ENCODE results near the gene ZNF74.
"Not testable (repeated sequence)": the region's sequence is repeated elsewhere in the genome, so short reads cannot be mapped to it uniquely, and the experiment has no call there.

ZNF74 gene

DNA sequence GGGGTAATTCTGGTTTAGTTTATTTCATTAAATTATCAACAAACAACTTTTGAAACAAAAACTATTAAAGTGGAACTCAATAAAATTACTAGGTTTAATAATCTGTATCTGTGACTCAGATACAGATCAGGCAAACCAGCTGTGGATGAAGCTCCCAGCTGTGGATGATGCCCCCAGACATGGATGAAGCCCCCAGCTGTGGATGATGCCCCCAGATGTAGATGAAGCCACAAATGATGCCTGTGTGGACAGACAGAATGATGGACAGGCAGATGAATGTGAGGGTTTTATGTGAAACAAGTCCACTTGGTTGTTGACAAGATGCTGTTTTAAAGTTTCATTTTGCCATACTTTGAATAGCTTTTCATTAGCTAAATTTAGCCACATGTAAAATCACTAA, 5.8 kb upstream of the ZNF74 start:
- TF ChIP-seq, protein P1, sequence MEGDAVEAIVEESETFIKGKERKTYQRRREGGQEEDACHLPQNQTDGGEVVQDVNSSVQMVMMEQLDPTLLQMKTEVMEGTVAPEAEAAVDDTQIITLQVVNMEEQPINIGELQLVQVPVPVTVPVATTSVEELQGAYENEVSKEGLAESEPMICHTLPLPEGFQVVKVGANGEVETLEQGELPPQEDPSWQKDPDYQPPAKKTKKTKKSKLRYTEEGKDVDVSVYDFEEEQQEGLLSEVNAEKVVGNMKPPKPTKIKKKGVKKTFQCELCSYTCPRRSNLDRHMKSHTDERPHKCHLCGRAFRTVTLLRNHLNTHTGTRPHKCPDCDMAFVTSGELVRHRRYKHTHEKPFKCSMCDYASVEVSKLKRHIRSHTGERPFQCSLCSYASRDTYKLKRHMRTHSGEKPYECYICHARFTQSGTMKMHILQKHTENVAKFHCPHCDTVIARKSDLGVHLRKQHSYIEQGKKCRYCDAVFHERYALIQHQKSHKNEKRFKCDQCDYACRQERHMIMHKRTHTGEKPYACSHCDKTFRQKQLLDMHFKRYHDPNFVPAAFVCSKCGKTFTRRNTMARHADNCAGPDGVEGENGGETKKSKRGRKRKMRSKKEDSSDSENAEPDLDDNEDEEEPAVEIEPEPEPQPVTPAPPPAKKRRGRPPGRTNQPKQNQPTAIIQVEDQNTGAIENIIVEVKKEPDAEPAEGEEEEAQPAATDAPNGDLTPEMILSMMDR (IDR thresholded peaks at IDR 0.05; ENCODE audit: low read depth, low read length), result no peak
- H3K9me3 ChIP-seq, result no peaks in the 10 kb centered on the region
- DNase-seq, result no peak
- no peak overlapping the region for H3K4me3 ChIP-seq (ENCODE audit: low read depth, low read length)
- H3K36me3 ChIP-seq, result no peaks in the 10 kb centered on the region
- H3K27me3 ChIP-seq, result no peaks in the 10 kb centered on the region; the same call in 1 of the 2 replicates
- H3K4me1 ChIP-seq, result no peaks in the 10 kb centered on the region

DNA sequence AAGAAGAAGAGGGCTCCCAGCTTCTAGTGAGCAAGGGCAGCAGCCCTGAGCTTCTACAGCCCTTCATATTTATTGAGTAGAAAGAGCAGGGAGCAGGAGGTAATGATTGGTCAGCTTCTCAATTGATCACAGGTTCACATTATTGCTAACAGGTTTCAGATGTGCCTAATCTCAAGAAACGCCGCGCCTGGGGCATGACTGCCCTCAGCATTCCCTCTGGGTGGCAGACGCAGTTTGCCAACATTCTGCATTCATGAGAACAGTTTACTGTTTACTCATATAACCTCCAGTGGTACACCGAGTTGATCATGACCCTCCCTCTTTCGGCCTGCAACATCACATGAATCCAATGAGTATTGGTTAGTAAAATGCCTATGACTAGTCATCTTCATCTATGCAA, 4.7 kb upstream of the ZNF74 start:
- Histone ChIP-seq H3K27me3 (no peaks in the 10 kb centered on the region; the same call in 1 of the 2 replicates), H3K36me3 (no peaks in the 10 kb centered on the region), H3K9me3 (no peaks in the 10 kb centered on the region), H3K4me3 (ENCODE audit: low read depth, low read length) (no peak overlapping the region), H3K4me1 (no peaks in the 10 kb centered on the region)
- TF ChIP-seq, protein P1 (IDR thresholded peaks at IDR 0.05; ENCODE audit: low read depth, low read length), result no peak
- no peak for DNase-seq

DNA sequence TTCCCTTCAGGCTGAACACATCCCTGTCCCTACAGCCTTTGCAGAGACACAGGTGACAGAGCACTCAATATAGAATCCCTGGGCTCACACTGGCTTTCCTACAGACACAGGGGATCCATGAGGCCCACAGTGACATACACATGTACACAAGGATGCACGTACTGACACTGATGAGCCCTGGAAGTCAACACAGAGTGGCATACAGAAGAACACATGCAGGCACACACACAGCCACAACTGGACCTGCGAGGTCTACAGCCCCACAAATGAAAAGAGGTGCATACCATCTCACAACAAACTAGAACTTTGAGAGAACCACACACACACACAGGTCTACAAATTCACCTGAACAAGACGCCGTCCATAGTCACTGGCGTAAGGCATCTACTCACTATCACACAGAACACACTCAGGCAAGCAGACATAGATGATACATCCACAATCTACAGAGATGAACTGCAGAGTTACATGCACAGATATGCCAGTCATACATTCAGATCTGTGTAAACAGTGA, 3.5 kb upstream of the ZNF74 start:
- TF ChIP-seq, protein P1 (IDR thresholded peaks at IDR 0.05; ENCODE audit: low read depth, low read length), result no peak
- no peaks in the 10 kb centered on the region for H3K36me3 ChIP-seq

DNA sequence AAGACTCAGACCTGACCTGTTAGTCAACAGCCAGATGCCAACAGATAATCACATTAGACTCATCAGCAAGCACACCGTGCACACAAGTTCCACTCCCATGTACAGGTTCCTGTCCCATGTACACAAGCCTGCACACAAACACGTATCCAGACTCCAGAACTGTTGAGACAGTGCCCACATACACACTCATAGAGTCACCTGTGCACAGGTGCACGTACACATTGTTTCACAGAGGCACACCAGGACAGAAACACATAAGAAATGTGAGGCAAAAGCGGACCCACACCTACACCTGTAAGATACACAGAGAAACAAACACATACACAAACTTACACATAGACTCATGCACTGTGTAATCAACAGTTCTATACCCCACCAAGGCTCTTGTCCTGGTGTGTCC, 2.7 kb upstream of the ZNF74 start:
- no peak for DNase-seq
- Histone ChIP-seq H3K36me3 (no peaks in the 10 kb centered on the region), H3K4me3 (ENCODE audit: low read depth, low read length) (no peak overlapping the region), H3K4me1 (no peaks in the 10 kb centered on the region), H3K27me3 (no peaks in the 10 kb centered on the region), H3K9me3 (no peaks in the 10 kb centered on the region)
- TF ChIP-seq, protein P1 (IDR thresholded peaks at IDR 0.05; ENCODE audit: low read depth, low read length), result no peak

More for the DNA sequence above, 3.5 kb upstream of the ZNF74 start:
- no peaks in the 10 kb centered on the region for H3K4me1 ChIP-seq
- no peak overlapping the region for H3K4me3 ChIP-seq (ENCODE audit: low read depth, low read length)
- DNase-seq, result no peak
- no peaks in the 10 kb centered on the region for H3K9me3 ChIP-seq
- H3K27me3 ChIP-seq, result no peaks in the 10 kb centered on the region

DNA sequence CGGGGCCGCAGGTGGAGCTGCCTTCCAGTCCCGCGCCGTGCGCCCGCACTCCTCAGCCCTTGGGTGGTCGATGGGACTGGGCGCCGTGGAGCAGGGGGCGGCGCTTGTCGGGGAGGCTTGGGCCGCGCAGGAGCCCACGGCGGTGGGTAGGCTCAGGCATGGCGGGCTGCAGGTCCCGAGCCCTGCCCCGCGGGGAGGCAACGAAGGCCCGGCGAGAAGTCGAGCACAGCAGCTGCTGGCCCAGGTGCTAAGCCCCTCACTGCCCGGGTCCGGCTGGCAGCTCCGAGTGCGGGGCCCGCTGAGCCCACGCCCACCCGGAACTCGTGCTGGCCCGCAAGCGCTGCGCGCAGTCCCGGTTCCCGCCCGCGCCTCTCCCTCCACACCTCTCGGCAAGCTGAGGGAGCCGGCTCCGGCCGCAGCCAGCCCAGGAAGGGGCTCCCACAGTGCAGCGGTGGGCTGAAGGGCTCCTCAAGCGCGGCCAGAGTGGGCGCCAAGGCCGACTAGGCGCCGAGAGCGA, 1.5 kb upstream of the ZNF74 start:
- not testable (repeated sequence) for H3K36me3 ChIP-seq; H3K4me3 ChIP-seq (ENCODE audit: low read depth, low read length); H3K4me1 ChIP-seq; H3K9me3 ChIP-seq; H3K27me3 ChIP-seq; DNase-seq

DNA sequence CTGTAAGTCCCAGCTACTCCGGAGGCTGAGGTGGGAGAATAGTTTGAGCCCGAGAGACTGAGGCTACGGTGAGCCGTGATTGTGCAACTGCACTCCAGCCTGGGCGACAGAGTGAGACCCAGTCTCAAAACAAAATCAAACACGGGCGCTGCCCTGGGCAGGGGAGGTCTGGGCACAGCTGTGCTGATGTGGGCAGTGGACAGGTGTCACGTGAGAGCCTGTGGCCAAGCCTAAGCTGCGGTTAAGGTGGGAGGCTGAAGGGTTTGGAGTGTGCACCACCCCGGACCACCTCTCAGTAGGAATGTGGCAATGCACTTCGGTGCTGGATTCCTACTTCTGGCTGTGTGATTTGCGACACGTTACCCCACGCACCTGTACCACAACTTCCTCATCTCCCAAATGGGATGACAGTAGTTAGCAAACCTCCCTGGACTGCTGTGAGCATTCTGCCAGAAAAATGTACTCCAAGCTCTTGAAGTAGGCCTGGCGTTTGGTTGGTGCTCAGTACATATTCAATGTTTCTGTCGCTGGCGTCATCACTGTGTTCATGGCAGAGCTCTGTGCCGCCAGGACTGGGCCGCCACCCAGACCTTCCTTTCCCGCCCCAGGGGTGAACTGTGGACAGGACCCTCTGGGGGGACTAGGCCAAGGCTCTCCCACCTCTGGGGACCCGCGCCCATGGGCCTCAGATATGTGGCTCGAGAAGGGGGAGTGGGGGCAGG, 807 bp upstream of the ZNF74 start:
- DNase-seq, result no peak
- Histone ChIP-seq H3K36me3 (no peaks in the 10 kb centered on the region), H3K27me3 (no peaks in the 10 kb centered on the region), H3K4me3 (ENCODE audit: low read depth, low read length) (peak overlapping the region; percentile 75), H3K4me1 (no peaks in the 10 kb centered on the region), H3K9me3 (no peaks in the 10 kb centered on the region)
- TF ChIP-seq, protein P1 (IDR thresholded peaks at IDR 0.05; ENCODE audit: low read depth, low read length), result no peak

Data from BE2C (cell line).